Right kidney (tissue), 1 donor: ENCODE results near the gene PODN.

ENCODE experiments used
- DNase-seq: peaks from one replicate; pipeline ENCODE4 v3.0.0-alpha.2; 2016

Gene PODN

GRCh38 chr1:53090227-53091147, 28.5 kb downstream of the PODN start:
- no peak for DNase-seq

GRCh38 chr1:53091841-53092645, 30.0 kb downstream of the PODN start:
- no peak for DNase-seq

GRCh38 chr1:53092659-53093450, 30.8 kb downstream of the PODN start:
- no peak for DNase-seq

GRCh38 chr1:53093451-53093754, 31.4 kb downstream of the PODN start:
- no peak for DNase-seq

- no peak for DNase-seq
These were observed 31.9 kb downstream of the PODN start for GRCh38 chr1:53093778-53094532.

GRCh38 chr1:53094533-53094919, 32.5 kb downstream of the PODN start:
- no peak for DNase-seq

GRCh38 chr1:53104289-53104913, 42.4 kb downstream of the PODN start:
- no peak for DNase-seq

GRCh38 chr1:53107090-53107489, 45.1 kb downstream of the PODN start:
- DNase-seq, result no peak

GRCh38 chr1:53107570-53108322, 45.7 kb downstream of the PODN start:
- DNase-seq, result no peak

- DNase-seq, result no peak
These were observed 46.9 kb downstream of the PODN start for GRCh38 chr1:53108646-53109580.

- no peak for DNase-seq
These were observed 48.5 kb downstream of the PODN start for GRCh38 chr1:53110370-53111072.

GRCh38 chr1:53111073-53111556, 49.1 kb downstream of the PODN start:
- no peak for DNase-seq

- DNase-seq, result no peak
These were observed 49.7 kb downstream of the PODN start for GRCh38 chr1:53111693-53112092.

GRCh38 chr1:53112271-53112774, 50.3 kb downstream of the PODN start:
- DNase-seq, result no peak

GRCh38 chr1:53112861-53113260, 50.8 kb downstream of the PODN start:
- no peak for DNase-seq

GRCh38 chr1:53114090-53114489, 52.1 kb downstream of the PODN start:
- DNase-seq, result no peak

GRCh38 chr1:53114581-53115400, 52.8 kb downstream of the PODN start:
- DNase-seq, result no peak
